Hematopoietic multipotent progenitor cell treated with erythropoietin and hydrocortisone succinate and interleukin-3 and kit ligand, for 6 days (in vitro differentiated cells): ENCODE results near the gene GRIK1.

Experiments used
- DNase-seq: peaks from one replicate; pipeline ENCODE4 v3.0.0-alpha.2; 2015

GRIK1 gene

DNA sequence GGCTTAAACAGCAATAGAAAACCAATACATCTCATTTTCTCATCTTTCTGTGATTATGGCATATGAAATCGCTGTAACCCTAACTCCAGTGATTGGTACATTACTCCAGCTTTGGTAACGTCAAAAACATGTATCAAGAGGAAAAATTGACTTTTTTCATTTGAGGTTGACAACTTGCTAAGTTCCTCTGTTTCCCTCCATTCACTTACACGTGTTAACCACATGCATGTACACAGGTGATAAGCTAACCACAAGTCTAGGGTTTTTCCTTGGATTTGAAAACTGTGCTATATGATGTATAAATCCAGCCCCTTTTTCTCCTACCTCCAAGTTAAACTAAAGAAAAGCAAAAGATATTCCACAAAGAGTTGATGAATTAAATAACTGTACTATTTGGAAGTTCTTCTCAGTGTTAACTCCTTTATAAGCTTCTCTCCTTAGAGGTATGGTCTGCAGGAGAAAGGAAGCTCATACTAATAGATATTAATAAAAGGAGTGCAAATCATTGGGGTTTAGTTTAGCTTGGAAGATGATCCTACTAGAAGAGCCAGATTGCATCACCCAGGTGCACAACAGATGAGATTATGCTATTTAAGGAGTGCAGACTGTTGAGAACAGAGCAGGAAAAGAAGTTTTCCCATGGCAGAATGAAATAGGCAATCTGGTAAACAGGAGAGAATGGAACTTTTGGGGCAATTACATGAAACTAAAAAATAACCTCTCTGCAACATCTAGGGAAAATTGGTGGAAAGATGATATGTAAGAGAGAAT, 277.9 kb downstream of the GRIK1 start:
- DNase-seq = no peak

DNA sequence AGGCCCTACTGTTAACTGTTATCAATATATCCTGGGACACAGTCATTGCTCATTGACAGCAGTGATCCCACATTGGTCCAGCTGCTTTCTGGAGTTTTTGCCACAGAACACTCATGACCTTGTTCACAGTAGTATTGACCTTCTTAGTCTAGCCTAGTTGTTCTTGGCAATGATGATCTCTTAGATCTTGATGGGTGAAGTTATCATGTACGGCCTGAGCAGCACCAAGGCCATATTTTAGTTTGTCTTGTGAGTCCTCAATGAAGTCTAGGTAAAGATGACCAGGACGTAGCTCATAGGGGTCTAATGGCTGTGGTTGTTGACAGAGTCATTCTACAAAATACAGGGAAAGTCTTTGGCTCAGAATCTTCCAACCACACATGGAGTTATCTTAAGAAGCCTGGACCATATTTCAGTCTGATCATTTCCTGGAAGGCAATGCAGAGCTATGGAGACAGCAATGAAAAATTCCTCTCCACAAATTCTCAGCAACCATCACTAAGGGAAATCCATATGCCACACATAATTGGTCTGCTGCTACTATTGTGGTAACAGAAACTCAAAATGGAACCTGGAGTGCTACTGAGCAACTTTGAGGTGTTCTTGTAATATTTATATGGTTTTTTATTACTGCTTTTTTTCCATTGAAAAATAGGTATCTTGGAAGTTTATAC, 279.6 kb downstream of the GRIK1 start:
- DNase-seq = no peak

DNA sequence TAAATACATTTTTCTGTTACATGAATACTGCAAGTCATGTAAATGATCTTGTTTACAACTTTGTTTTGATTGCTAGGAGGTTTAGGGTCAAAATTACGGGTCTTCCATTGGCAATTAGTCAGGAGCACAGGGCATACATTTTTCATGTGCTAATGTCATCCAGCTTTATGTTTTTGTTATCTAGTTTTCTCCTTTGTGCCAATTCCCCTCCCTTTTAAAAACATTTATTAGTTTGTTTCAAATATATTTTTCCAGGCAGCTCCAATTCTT, 280.9 kb downstream of the GRIK1 start:
- DNase-seq = no peak

DNA sequence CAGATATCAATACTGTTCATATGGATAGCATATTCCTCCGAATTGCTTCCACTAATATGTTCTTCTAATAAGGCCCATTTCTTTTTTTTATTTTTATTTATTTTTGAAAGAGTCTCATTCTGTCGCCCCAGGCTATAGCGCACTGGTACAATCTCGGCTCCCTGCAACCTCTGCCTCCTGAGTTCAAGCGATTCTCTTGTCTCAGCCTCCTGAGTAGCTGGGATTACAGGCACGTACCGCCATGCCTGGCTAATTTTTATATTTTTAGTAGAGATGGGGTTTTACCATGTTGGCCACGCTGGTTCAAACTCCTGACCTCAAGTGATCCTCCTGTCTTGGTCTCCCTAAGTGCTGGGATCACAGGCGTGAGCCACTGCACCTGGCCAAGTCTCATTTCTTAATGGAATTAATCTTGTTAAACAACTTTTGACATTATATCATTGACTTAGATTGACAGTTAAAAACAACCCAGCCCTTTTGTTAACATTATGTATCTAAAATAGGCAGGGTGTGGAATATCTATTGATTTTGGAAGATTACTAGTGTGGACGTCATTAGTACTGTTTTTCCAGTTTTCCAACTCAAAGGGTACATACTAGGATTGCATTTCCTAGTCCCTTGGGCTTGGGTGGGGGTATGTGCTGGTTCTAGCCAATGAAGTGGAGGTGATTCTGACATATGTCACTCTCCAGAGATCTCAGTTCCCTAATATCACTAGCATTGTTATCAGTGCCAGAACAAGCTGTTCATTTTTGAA, 281.4 kb downstream of the GRIK1 start:
- no peak for DNase-seq

DNA sequence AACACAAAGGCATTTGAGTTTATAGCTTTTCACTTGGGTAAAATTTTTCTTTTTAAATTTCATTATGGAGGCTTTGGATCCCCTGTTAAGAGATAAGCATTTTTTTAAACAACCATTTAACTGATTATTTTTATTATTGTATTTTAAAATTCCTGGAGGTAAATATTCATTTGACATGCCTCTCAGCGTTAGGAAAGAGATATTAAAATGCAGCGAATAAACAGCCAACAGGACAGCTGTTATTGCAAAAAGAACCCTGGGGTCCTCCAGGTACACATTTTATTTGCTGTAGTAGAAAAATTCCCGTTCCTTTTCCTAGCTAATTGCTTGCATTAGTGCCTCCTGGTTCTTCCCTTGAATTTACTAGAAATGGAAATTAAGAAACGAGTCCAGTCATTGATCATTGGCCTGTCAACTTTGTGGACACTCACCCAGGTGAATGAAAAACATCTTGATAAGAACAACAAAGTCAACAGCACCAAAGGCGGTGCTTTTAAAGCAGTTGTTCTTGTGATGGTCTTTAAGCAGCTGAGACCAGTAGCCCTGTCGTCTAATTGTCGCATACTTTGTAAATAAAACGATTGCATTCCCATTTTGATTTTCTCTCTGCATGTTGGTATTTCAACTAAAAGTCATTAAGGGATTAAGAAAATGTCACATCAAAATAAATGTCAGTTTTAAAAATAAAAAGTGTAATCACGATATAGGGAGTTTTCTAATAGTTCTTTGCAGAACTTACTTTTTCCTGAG, 282.4 kb downstream of the GRIK1 start:
- DNase-seq = no peak

DNA sequence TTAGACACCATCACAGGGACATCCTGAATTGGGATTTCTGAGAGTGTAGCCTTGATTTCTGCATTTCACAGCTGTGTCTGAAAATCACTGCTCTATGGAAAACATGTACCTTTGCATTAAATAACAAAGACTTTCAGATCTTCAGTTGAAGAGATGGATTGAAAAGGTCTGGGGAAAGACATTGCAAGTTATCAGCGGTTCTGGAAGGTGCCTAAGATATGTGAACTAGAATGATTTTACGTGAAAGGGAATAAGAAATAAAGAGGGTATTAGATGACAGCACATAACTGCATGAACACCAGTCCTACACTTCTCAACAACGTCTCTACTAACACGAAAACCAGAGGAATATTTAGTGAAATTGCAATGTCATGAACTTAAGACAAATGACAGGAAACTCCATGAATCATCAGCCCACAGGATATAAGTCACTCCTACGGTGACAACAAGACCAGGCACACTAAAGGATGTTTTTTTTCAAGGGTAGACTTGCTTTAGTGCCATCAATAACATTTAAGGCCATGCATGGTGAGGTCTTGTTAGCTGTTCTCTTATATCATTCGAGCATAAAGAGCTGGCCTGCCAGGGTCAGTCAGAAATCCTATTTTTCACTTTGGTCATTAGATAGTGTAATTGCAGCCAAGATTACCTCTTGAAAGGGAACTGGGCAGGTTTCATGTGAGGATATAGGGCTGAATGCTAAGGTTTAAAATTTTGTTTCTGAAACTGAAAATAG, 283.1 kb downstream of the GRIK1 start:
- DNase-seq = peak; percentile 69

DNA sequence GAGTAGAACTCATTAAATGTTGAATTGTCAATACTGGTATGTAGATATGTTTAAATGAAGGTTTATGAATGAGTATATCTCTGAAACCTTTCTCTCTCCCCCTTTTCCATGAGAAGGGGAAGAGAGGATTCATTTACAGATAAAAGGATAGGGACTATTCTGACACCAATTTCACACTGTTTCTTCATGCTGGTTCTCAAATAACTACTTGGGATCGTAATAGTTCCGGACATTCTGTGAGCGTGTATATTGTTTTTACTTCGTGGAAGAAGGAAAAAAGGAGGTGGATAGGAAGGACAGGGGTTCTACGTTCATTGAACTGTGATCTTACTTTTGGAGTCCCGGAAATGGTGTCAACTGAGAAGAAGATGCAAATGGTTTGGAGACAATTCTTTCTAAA, 284.2 kb downstream of the GRIK1 start:
- no peak for DNase-seq

DNA sequence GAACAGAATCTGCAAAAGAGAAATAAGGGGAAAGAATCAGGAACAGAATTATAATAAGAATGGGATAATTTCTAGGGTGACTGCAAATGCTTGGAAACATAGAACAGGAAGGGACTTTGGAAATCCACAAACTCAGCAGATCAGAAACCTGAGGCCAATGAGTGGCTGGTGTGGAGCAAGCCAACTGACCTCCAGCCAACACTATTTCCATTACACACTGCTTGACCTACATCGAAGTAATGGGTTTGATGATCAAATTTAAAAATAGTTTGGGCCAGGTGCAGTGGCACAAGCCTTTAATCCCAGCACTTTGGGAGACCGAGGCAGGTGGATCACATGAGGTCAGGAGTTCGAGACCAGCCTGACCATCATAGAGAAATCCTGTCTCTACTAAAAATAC, 284.9 kb downstream of the GRIK1 start:
- no peak for DNase-seq

DNA sequence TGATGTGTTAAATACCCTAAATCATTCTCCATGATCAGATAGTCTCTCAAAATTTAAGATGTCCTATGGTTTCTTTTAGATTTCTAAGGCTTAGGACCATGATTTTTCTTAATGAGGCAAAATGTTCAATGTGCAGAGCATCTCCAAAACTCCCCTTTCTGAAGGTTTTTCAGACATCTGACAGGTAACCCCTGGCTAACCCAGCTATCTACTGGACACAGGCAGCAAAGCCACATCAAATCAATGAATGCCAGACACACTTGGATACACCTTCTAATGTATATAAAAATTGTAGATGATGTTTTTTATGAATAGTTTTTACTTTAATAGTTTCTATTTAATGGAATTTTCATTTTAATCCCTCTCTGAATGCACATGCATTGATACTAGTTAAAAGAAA, 285.6 kb downstream of the GRIK1 start:
- no peak for DNase-seq

DNA sequence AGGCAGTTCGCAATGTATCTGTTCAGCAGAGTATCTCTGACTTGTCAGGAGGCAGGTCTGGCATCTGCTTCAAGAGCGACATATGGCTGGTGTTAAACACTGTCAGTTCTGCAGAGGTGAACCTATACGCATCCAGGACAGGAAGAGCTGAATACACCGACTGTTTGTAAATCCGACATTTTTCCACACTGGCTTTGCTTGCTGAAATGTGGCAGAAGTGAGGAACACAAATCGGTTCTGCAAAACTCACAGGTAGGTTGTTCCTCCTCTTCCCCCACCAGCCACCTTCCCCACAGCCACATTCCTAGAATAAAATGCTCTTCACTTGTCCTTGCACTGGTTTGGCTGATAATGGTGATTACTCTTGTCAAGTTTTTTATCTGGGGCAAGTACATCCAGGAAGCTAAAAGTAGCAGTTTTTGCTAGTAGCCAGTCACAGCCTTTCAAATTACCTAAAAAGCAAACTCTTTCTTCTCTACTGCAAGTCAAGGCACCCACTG, 289.2 kb downstream of the GRIK1 start:
- no peak for DNase-seq

DNA sequence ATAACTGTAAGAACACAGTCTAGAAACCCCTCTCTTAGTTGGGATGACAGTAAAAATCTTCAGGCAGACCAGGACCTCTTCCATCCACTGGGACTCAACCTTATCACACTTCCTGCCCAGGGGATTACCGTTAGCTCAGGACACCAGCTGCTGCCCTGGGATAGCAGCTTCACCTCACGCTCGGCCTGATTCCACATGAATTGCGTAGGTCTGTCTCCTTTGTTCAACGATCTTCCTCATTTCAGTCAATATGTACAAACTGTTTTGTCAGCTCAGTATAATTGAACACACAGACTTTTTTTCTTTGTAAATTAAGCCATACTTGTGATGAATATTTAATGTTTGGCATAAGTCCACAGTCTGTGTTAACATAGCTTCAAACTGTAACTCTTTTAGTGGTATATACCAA, 290.4 kb downstream of the GRIK1 start:
- DNase-seq = peak; percentile 28

DNA sequence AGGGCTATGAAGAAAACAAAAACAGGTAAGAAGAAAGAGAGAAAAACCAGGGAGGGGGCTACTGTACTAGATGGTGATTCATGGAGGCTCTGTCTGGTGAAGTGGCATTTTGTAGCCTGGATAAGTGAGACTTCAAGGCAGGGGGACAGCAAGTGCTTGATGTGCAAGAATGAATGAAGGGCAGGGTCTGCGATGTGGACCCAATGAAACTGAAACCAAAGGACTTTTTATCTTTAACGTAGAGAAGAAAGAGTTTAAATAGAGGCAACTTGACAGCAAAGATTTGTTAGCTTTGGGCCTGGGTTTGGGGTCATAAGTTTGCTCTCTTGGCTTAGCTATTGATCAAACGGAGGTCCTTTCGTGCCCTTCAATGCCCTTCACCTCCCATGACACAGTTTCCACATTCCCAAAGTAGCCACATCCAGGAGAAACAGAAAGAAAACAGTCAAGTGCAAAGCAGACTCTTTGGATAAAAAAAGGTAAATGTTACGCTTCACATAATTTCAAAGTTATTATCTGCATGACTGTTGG, 291.0 kb downstream of the GRIK1 start:
- no peak for DNase-seq

DNA sequence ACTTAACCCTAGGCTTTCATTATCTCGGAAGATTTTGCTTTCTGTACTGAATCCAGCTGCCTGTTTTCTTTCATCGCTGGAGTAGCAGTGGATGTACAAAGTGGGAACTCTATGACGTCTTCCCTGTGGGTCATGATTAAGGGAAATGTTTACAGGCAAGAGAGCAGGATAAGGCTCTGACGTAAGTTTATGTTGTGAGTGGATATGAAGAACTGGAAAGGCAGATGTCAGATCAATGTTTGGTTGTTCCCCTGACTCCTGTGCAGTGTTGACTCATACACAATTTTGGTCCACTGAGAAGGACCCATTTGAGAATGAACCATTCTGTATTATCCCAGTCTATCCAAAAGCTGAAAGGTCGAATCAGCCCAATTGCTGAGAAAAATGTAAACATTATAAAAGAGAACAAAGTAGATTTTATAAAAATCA, 292.4 kb downstream of the GRIK1 start:
- DNase-seq = no peak

DNA sequence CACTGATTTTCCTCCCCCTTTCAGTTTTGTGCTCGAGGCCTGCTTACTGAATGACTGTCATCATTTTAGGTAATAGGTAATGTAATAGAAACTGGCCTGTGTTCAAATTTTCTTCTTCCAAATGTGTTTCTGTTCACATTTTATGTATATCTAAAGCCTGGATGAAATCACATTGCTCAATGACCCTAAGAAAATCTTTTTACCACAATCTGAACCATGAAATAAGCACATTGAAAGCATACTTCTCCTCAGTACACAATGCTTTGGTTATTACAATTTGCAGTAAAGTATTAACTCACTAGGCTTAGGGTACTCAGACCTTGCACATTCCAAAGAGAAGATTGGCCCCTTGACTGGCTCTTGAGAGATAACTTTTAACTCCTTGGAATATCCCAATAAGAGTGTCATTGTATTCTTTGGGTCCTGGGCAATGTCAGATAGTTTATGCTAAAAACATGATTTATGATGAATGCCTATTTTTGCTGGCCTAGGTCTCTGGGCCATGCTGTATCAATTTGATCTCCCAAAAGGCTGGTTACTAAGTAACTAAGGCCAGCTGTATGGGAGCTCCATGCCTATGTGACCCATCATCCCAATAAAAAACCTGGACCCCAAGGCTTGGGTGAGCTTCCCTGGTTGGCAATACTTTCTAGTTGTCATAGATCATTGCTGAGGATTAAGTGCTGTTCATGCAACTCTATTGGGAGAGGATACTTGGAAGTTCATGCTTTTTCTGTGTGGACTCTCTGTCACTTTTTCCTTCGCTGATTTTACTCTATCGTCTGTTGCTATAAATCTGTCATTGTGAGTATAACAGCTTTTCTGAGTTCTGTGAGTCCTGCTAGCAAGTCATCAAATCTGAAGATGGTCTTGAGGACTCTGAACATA, 293.9 kb downstream of the GRIK1 start:
- no peak for DNase-seq

DNA sequence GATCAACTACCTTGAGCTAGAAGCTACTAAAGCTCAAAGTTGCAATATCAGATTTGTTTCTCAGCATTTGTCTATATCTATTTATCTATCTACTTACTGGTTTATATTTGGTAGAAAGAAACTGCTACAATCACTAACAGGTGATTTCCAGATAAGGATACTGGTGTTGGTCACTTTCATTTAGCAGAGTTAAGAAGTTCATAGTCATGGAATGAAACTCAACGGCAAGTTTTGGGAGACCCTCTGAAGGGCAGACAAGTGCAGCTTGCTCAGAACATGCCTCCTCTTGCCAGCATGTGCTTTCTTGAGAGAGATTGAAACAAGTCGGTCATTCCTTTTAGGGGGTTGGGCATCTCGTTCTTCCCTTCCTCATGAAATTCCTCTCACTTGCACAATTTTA, 296.5 kb downstream of the GRIK1 start:
- DNase-seq = no peak

DNA sequence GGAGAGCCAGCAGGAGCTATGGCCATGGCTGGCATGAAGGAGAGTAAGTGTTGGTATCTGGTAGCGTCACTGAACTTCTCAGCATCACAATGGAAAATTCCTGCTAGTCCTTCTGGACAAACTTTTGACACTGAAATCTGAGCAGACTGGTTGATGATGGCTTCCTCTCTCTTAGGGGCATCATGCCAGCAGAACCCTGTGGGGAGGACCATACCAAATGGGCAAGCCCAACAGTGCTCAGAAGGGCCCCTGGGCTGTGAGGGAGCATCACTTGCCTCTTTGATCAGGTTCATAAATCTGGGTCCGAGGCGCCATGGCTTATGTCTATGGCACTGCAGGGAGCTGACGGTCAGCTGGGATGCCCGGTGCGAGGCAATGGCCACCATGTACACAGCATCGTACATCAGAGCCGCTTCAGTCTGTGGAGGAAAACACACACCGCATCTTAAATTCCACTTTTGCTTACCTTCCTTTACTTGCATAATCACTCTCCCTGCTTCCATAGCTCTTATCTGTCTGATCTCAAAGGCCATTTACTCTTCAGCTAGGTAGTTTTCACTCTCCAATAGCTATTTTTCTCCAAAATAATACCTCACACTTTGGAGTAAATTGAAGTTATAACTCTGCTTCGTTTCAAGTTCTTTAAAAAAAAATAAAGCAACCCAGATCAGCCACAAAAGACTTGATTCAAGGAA, 297.1 kb downstream of the GRIK1 start:
- DNase-seq = no peak

DNA sequence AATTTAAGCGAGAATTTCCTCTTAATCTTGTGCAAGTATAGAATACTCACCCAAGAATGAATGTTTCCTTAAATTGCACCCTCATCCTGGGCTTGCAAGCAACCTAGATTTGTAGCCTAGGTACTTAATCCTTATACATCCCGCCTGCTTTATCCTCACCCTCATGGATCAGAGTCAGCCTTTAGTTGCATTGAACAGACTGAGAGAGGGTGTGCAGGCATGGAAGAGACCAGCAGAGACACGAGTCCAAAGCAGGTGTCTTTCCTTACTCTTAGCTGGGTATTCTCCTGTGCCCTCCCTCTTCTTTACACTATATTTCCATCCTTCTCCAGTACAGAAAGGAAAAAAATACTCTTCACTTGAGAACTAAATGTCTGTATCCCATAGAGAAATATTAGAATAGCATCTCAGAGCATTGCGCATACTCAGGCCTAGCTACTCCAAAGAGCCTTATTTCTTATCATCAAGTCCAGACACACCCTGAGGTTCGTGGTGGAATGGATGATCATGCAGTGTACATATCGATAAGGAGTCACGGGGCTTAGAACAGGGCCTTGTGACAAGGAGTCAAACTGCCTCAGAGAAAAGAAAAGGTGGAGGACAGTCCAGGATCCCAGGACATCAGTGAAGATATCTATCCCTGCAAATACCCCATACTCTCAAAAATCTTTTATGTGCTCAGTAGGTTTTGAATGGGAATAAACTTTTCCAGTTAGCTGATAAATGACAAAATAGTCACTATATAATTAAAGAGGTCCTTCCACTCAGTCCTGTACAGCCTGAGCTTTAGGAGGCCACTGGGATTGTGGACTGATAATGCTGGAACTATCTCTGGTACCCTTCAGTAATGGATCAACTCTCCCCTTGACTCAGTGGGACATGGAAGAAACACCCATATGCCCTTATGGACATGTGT, 297.9 kb downstream of the GRIK1 start:
- peak; percentile 95 for DNase-seq

DNA sequence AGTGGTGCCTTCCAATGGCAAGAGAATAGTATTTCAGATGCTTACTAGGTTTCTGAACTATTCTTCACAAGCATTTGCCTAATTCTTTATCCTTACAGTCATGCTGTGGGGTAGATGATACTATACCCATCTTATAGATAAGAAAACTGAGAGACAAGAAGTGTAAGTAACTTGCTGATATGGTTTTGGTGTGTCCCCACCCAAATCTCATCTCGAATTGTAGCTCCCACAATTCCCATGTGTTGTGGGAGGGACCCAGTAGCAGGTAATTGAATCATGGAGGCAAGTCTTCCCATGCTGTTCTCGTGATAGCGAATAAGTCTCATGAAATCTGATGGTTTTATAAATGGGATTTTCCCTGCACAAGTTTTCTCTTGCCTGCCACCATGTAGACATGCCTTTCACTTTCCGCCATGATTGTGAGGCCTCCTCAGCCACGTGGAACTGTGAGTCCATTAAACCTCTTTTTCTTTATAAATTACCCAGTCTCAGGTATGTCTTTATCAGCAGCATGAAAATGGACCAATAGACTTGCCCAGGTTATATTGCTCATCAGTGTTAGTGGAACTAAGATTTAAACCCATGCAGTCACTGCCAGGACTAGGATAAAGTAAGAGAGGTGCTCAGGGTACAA, 298.7 kb downstream of the GRIK1 start:
- no peak for DNase-seq

DNA sequence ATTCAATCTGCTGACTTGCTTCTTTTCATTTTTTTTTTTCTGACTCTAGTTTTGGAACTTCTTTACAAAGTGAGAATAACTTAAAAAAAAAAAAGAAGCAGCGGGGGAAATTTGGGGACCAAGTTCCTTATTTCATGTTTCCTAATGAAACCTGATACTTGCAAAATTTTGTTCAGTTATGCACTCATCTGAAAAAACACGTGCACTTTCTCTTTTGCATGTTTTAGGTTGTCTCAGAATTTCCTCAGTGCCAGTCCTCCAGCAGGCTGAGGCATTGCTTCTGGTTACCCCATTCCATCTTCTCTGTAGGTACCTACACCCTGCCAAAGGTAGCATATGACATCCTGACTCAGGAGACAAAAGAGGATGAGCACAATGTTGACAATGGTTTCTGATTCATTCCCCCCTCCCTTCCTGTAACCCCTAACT, 299.7 kb downstream of the GRIK1 start:
- DNase-seq = peak; percentile 31
